K562 (cell line): ENCODE results near the gene HMGN1. TPM values are rescaled to one million over a fixed set of nuclear protein-coding genes. Genes with fewer than 3 reads are reported as not detected.

Experiments used
- BHLHE40 ChIP-seq: IDR thresholded peaks from 2 replicates; pipeline ENCODE4 v1.6.1; 2011; ENCODE audit warnings: low read length, improper control_type of control experiment
- DMBX1 ChIP-seq: fragments of 250-450 bp; sonication (Bioruptor Pico); IDR thresholded peaks from 2 replicates; pipeline ENCODE4 v1.8.0; 2022; ENCODE audit warnings: inconsistent platforms, mild to moderate bottlenecking, moderate library complexity, borderline replicate concordance
- FOXK2 ChIP-seq, 2 experiments: fragments of 450-650 bp; IDR thresholded peaks in 1 of 2; conservative IDR thresholded peaks in 1 of 2; 2 replicates each; pipeline ENCODE4 v1.6.1; 2016; ENCODE audit warnings: low read depth in 2 of 2, mild to moderate bottlenecking in 1 of 2
- GTF2E2 ChIP-seq: fragments of 200-800 bp; sonication (Bioruptor generic); IDR thresholded peaks from 2 replicates; pipeline ENCODE4 v1.6.1; 2016; ENCODE audit warnings: missing genetic modification characterization, missing compliant biosample characterization
- NFIC ChIP-seq: fragments of 450-650 bp; IDR thresholded peaks from 2 replicates; pipeline ENCODE4 v1.6.1; 2017; ENCODE audit warnings: mild to moderate bottlenecking, inconsistent platforms
- RBM25 ChIP-seq: fragments of 200-400 bp; formaldehyde crosslinking; IDR thresholded peaks from 2 replicates; pipeline ENCODE4 v1.6.1; 2018; ENCODE audit warnings: low read length, low read depth, moderate library complexity; ENCODE audit not compliant: severe bottlenecking
- SMAD2 ChIP-seq: fragments of 150-350 bp; IDR thresholded peaks from 2 replicates; pipeline ENCODE4 v1.6.1; 2014; ENCODE audit warnings: low read depth, mild to moderate bottlenecking, low read length
- SMARCA5 ChIP-seq: fragments of 450-650 bp; IDR thresholded peaks from 2 replicates; pipeline ENCODE4 v1.6.1; 2016
- TAF7 ChIP-seq: fragments of 450-650 bp; IDR thresholded peaks from 2 replicates; pipeline ENCODE4 v1.6.1; 2016; ENCODE audit warnings: missing genetic modification characterization, missing compliant biosample characterization
- TBP ChIP-seq: optimal IDR thresholded peaks from 2 replicates; pipeline ENCODE3; 2011; ENCODE audit warnings: low read depth, low read length, improper control_type of control experiment
- ZNF311 ChIP-seq: fragments of 250-450 bp; sonication (Bioruptor Pico); IDR thresholded peaks from 2 replicates; pipeline ENCODE4 v1.4.0; 2020; ENCODE audit warnings: mild to moderate bottlenecking, moderate library complexity
- ZNF830 ChIP-seq: fragments of 250-450 bp; sonication (Bioruptor Pico); IDR thresholded peaks from 2 replicates; pipeline ENCODE4 v1.5.0; 2021; ENCODE audit warnings: mild to moderate bottlenecking
- polyA plus RNA-seq, 8 experiments: library from polyadenylated mRNA; depleted of rRNA in 4 of 8; stranded (reverse) in 5 of 8; unstranded in 3 of 8; fragments of >200 nt; fragmentation: Nextera tagmentation in 2 of 8; fragmentation: Illumina TruSeq in 1 of 8; extraction: Ambion mirVana in 2 of 8; extraction: Trizol in 1 of 8; gene quantifications; 2 replicates each; pipeline versions ENCODE4 v1.2.1 to v1.2.3, GENCODE V29; 2011 to 2014; ENCODE audit warnings: inconsistent platforms in 1 of 8, missing spikeins in 1 of 8
- total RNA-seq, 7 experiments: library from RNA; depleted of rRNA in 6 of 7; stranded (reverse); fragments of >200 nt in 6 of 7; fragmentation: Illumina TruSeq in 2 of 7; extraction: Trizol in 2 of 7; gene quantifications; 2 replicates each; pipeline versions ENCODE4 v1.2.1 to v1.2.3, GENCODE V29; 2011 to 2021; ENCODE audit warnings: low replicate concordance in 1 of 7
- TF ChIP-seq, protein P1 (sequence below), 2 experiments: fragments of 450-650 bp; IDR thresholded peaks; 2 replicates each; pipeline ENCODE4 v1.6.1; 2018; ENCODE audit warnings: mild to moderate bottlenecking in 2 of 2, low read depth in 1 of 2; ENCODE audit not compliant: partially characterized antibody in 2 of 2
- TF ChIP-seq, protein P2 (sequence below): sonication (generic); formaldehyde crosslinking; IDR thresholded peaks from 2 replicates; pipeline ENCODE4 v1.5.0; 2020; ENCODE audit warnings: missing genetic modification reagents
- TF ChIP-seq, protein P3 (sequence below): IDR thresholded peaks from 2 replicates; pipeline ENCODE4 v1.6.1; 2012; ENCODE audit warnings: low read depth, low read length, improper control_type of control experiment, borderline replicate concordance
- TF ChIP-seq, protein P4 (sequence below): fragments of 250-450 bp; sonication (Bioruptor Pico); IDR thresholded peaks from 2 replicates; pipeline ENCODE4 v1.9.0; 2021; ENCODE audit warnings: mild to moderate bottlenecking
- TF ChIP-seq, protein P5 (sequence below): conservative IDR thresholded peaks from 2 replicates; pipeline ENCODE4 v1.6.1; 2011; ENCODE audit warnings: low read depth, mild to moderate bottlenecking, low read length; ENCODE audit not compliant: control insufficient read depth

Gene HMGN1
- total and polyA plus RNA-seq, 9 of the 15 experiments (the other 6 are each of a cell fraction or from before 2014, with no cell fraction given), result 124 to 626 (median 498) TPM

DNA sequence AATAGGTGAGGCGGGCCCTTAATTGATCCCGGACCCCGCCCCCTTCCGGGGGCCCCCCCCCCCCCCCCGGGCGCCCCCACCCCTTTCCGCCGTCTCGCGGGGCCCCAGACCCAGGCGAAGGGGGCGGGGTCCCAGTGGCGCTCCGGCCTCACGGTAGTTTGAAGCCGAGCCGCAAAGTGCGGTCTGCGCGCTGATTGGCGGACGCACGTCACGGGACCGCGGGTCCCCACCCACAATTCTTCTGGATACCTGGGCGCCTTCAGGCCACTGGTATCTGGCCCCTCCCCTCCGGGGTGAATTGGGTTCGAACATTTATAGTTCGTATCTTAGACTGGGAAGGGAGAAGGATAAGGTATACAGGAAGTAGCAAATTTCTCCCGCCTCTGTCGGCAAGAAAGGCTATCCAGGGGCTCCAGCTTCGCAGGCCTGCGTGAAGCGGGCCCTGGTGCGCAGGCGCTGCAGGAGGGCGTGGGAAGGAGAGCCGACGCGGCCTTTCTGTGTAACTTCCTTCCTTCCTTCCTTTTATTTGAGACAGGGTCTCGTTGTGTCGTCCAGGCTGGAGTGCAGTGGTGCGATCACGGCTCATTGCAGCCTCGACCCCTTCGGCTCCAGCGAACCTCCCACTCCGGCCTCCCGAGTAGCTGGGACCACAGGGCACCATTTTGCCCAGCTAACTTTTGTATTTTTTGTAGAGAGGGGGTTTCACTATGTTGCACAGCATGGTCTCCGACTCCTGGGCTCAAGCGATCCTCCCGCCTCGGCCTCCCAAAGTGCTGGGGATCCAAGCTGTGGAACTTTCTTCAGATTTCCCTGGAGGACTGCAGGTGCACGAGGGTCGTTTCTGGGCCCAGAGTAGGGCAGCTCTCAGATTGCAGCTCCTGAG lies 564 bp upstream of the HMGN1 start (continued):
- TF ChIP-seq ZNF311 (CRISPR knock-in tag) (no peak), BHLHE40 (peak; percentile 84), ZNF830 (CRISPR knock-in tag) (0 out of 2 replicates have a peak, but pooled peaks have one; percentile 76), FOXK2 (conservative IDR thresholded peaks at IDR 0.05 in 1 of 2, IDR thresholded peaks at IDR 0.05 in 1 of 2; ENCODE audit: low read depth in 2 of 2) (peak in 1 of 2 experiments; percentile 47; a peak in 2 of 4 replicates), TBP (peak; percentile 71), GTF2E2 (tag) (peak; percentile 93), TAF7 (tag) (peak; percentile 89), DMBX1 (CRISPR knock-in tag) (0 out of 2 replicates have a peak, but pooled peaks have one; percentile 32), SMARCA5 (peak; percentile 95; the same call in 1 of the 2 replicates), RBM25 (peak; percentile 84), NFIC (peak; percentile 43), SMAD2 (no peak)
- TF ChIP-seq, protein P1, sequence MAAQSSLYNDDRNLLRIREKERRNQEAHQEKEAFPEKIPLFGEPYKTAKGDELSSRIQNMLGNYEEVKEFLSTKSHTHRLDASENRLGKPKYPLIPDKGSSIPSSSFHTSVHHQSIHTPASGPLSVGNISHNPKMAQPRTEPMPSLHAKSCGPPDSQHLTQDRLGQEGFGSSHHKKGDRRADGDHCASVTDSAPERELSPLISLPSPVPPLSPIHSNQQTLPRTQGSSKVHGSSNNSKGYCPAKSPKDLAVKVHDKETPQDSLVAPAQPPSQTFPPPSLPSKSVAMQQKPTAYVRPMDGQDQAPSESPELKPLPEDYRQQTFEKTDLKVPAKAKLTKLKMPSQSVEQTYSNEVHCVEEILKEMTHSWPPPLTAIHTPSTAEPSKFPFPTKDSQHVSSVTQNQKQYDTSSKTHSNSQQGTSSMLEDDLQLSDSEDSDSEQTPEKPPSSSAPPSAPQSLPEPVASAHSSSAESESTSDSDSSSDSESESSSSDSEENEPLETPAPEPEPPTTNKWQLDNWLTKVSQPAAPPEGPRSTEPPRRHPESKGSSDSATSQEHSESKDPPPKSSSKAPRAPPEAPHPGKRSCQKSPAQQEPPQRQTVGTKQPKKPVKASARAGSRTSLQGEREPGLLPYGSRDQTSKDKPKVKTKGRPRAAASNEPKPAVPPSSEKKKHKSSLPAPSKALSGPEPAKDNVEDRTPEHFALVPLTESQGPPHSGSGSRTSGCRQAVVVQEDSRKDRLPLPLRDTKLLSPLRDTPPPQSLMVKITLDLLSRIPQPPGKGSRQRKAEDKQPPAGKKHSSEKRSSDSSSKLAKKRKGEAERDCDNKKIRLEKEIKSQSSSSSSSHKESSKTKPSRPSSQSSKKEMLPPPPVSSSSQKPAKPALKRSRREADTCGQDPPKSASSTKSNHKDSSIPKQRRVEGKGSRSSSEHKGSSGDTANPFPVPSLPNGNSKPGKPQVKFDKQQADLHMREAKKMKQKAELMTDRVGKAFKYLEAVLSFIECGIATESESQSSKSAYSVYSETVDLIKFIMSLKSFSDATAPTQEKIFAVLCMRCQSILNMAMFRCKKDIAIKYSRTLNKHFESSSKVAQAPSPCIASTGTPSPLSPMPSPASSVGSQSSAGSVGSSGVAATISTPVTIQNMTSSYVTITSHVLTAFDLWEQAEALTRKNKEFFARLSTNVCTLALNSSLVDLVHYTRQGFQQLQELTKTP (IDR thresholded peaks at IDR 0.05; ENCODE audit: low read depth in 1 of 2, partially characterized antibody in 2 of 2), result peak; percentile 66 to 81
- TF ChIP-seq, protein P2, sequence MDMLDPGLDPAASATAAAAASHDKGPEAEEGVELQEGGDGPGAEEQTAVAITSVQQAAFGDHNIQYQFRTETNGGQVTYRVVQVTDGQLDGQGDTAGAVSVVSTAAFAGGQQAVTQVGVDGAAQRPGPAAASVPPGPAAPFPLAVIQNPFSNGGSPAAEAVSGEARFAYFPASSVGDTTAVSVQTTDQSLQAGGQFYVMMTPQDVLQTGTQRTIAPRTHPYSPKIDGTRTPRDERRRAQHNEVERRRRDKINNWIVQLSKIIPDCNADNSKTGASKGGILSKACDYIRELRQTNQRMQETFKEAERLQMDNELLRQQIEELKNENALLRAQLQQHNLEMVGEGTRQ (CRISPR knock-in tag), result peak; percentile 98
- TF ChIP-seq, protein P3, sequence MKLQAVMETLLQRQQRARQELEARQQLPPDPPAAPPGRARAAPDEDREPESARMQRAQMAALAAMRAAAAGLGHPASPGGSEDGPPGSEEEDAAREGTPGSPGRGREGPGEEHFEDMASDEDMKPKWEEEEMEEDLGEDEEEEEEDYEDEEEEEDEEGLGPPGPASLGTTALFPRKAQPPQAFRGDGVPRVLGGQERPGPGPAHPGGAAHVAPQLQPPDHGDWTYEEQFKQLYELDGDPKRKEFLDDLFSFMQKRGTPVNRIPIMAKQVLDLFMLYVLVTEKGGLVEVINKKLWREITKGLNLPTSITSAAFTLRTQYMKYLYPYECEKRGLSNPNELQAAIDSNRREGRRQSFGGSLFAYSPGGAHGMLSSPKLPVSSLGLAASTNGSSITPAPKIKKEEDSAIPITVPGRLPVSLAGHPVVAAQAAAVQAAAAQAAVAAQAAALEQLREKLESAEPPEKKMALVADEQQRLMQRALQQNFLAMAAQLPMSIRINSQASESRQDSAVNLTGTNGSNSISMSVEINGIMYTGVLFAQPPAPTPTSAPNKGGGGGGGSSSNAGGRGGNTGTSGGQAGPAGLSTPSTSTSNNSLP, result peak; percentile 47; the same call in 1 of the 2 replicates
- TF ChIP-seq, protein P4, sequence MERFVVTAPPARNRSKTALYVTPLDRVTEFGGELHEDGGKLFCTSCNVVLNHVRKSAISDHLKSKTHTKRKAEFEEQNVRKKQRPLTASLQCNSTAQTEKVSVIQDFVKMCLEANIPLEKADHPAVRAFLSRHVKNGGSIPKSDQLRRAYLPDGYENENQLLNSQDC (CRISPR knock-in tag), result no peak
- TF ChIP-seq, protein P5, sequence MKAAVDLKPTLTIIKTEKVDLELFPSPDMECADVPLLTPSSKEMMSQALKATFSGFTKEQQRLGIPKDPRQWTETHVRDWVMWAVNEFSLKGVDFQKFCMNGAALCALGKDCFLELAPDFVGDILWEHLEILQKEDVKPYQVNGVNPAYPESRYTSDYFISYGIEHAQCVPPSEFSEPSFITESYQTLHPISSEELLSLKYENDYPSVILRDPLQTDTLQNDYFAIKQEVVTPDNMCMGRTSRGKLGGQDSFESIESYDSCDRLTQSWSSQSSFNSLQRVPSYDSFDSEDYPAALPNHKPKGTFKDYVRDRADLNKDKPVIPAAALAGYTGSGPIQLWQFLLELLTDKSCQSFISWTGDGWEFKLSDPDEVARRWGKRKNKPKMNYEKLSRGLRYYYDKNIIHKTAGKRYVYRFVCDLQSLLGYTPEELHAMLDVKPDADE, result peak; percentile 51; the same call in 1 of the 2 replicates
